ENCODE measurements around the gene WFDC1. TPM values are rescaled to one million over a fixed set of nuclear protein-coding genes. Genes with fewer than 3 reads are reported as not detected.

WFDC1 gene
- total RNA-seq, 1 donor from 2014 or later, result not detected

DNA sequence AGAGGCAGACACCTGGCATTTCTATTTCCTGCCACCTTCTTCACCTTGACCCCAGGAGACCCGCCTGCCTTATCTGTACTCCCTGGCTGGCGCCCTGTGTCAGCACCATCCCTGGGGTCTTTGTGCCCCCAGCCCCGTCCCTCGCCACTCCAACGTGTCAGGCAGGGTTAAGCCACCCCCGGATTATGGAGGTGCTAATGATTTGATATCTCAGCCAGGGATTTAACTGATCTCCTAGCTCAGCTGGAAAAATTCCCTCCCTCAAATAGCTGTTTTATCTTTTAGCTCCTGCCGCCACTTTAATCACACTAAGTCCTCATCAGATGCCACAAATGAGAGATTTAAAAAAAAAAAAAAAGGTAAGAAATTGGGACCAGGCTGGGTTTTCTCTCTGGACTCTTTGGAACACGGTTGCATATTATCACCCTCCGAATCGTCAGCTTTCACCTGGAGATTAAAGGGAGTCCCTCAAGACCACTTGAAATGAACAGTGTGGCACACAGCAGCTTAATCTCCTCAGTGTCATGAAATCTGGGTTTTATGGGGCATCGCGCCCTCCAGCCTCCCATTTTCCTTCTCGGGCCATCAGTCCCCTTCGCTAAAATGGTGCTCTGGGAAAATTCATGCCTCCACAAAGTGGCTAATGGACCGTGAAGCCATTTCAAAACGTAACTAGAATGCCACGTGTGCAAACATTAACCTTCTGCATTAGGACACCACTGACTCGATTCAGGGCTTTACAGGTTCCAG is 26.2 kb upstream of the WFDC1 start:
- TF ChIP-seq, protein P1, sequence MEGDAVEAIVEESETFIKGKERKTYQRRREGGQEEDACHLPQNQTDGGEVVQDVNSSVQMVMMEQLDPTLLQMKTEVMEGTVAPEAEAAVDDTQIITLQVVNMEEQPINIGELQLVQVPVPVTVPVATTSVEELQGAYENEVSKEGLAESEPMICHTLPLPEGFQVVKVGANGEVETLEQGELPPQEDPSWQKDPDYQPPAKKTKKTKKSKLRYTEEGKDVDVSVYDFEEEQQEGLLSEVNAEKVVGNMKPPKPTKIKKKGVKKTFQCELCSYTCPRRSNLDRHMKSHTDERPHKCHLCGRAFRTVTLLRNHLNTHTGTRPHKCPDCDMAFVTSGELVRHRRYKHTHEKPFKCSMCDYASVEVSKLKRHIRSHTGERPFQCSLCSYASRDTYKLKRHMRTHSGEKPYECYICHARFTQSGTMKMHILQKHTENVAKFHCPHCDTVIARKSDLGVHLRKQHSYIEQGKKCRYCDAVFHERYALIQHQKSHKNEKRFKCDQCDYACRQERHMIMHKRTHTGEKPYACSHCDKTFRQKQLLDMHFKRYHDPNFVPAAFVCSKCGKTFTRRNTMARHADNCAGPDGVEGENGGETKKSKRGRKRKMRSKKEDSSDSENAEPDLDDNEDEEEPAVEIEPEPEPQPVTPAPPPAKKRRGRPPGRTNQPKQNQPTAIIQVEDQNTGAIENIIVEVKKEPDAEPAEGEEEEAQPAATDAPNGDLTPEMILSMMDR (IDR thresholded peaks at IDR 0.05), result no peak
- TF ChIP-seq EZH2phosphoT487 (IDR thresholded peaks at IDR 0.05), result no peak
- peak; percentile 12 for DNase-seq (ENCODE audit: low spot score)
- H4K20me1 ChIP-seq (ENCODE audit: low read depth), result no peaks in the 10 kb centered on the region
- Mint-ChIP-seq H3K4me3 (no peak overlapping the region), H3K36me3 (no peaks in the 10 kb centered on the region), H3K27me3 (ENCODE audit: insufficient read depth, low read depth) (peaks cover 11% of the 10 kb centered on the region), H3K9me3 (no peaks in the 10 kb centered on the region), H3K27ac (peak overlapping the region; percentile 55), H3K4me1 (peaks cover 24% of the 10 kb centered on the region)
- no peaks in the 10 kb centered on the region for H3F3A ChIP-seq (ENCODE audit: low read depth)
- H3K4me1 ChIP-seq, result no peaks in the 10 kb centered on the region
- no peaks in the 10 kb centered on the region for H3K9me3 ChIP-seq (ENCODE audit: low read depth)
- no peak overlapping the region for H3K4me3 ChIP-seq
- no peak overlapping the region for H3K4me2 ChIP-seq
- H3K79me2 ChIP-seq (ENCODE audit: low read depth), result no peaks in the 10 kb centered on the region
- no peak overlapping the region for H3K9ac ChIP-seq
- H2AFZ ChIP-seq (replicated peaks), result no peak overlapping the region
- no peaks in the 10 kb centered on the region for H3K36me3 ChIP-seq
- H3K27me3 ChIP-seq, result no peaks in the 10 kb centered on the region
- no peak overlapping the region for H3K27ac ChIP-seq

DNA sequence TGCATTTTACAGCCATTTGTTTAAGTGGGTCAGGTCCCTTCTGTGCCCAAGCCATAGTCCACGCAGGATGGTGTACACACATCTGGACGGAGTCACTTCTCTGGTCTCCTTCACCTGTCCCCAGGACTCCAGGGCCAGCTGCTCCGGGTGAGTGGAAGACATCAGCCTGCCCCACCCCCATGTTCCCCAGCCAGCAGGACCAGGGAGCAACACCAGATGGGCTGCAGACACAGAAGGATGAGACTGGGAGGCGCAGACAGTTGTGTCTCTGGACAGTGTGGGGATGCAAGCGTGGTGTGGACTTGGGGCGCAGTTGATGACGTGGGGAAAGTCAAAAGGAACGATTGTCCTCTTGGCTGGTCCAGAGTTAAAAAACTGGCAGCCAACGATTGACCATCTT is 24.6 kb upstream of the WFDC1 start:
- peak overlapping the region; percentile 33 for H3K27ac Mint-ChIP-seq
- Histone ChIP-seq H3K4me3 (no peak overlapping the region), H3K9me3 (ENCODE audit: low read depth) (no peaks in the 10 kb centered on the region), H3K27ac (no peak overlapping the region), H3K36me3 (no peaks in the 10 kb centered on the region), H2AFZ (replicated peaks) (no peak overlapping the region), H4K20me1 (ENCODE audit: low read depth) (no peaks in the 10 kb centered on the region), H3K4me2 (no peak overlapping the region), H3K4me1 (no peaks in the 10 kb centered on the region), H3F3A (ENCODE audit: low read depth) (no peaks in the 10 kb centered on the region), H3K27me3 (no peaks in the 10 kb centered on the region), H3K79me2 (ENCODE audit: low read depth) (no peaks in the 10 kb centered on the region), H3K9ac (no peak overlapping the region)
- peaks cover 5% of the 10 kb centered on the region for H3K27me3 Mint-ChIP-seq (ENCODE audit: insufficient read depth, low read depth)
- TF ChIP-seq EZH2 (IDR thresholded peaks at IDR 0.05) (no peak), EZH2phosphoT487 (IDR thresholded peaks at IDR 0.05) (no peak)
- TF ChIP-seq, protein P1 (IDR thresholded peaks at IDR 0.05), result no peak
- DNase-seq (ENCODE audit: low spot score), result no peak
- H3K4me1 Mint-ChIP-seq, result peaks cover 22% of the 10 kb centered on the region
- H3K36me3 Mint-ChIP-seq, result no peaks in the 10 kb centered on the region
- no peaks in the 10 kb centered on the region for H3K9me3 Mint-ChIP-seq
- no peak overlapping the region for H3K4me3 Mint-ChIP-seq

- Histone ChIP-seq H3K27me3 (no peaks in the 10 kb centered on the region), H3K4me3 (no peak overlapping the region), H3F3A (ENCODE audit: low read depth) (no peaks in the 10 kb centered on the region), H3K36me3 (no peaks in the 10 kb centered on the region), H3K9me3 (ENCODE audit: low read depth) (no peaks in the 10 kb centered on the region), H3K9ac (no peak overlapping the region), H4K20me1 (ENCODE audit: low read depth) (no peaks in the 10 kb centered on the region), H3K4me1 (no peaks in the 10 kb centered on the region), H3K27ac (no peak overlapping the region), H3K4me2 (no peak overlapping the region), H2AFZ (replicated peaks) (no peak overlapping the region), H3K79me2 (ENCODE audit: low read depth) (no peaks in the 10 kb centered on the region)
- no peak for DNase-seq (ENCODE audit: low spot score)
- Mint-ChIP-seq H3K9me3 (no peaks in the 10 kb centered on the region), H3K27me3 (ENCODE audit: insufficient read depth, low read depth) (peaks cover 5% of the 10 kb centered on the region), H3K4me3 (no peak overlapping the region), H3K4me1 (peaks cover 22% of the 10 kb centered on the region), H3K27ac (peak overlapping the region; percentile 76), H3K36me3 (no peaks in the 10 kb centered on the region)
- TF ChIP-seq, protein P1 (IDR thresholded peaks at IDR 0.05), result no peak
- no peak for TF ChIP-seq EZH2phosphoT487 (IDR thresholded peaks at IDR 0.05)
- TF ChIP-seq EZH2 (IDR thresholded peaks at IDR 0.05), result no peak
These were observed 24.1 kb upstream of the WFDC1 start for GRCh38 chr16:84270531-84270930.

Data from neural progenitor cell (in vitro differentiated cells).